GM19452 (cell line): ENCODE measurements around the gene PRRT1.

Experiments
- ATAC-seq: cut with Tn5 transposase; IDR thresholded peaks from one replicate; pipeline ENCODE4 v1.9.1; 2021; ENCODE audit not compliant: unreplicated experiment

PRRT1 gene

DNA sequence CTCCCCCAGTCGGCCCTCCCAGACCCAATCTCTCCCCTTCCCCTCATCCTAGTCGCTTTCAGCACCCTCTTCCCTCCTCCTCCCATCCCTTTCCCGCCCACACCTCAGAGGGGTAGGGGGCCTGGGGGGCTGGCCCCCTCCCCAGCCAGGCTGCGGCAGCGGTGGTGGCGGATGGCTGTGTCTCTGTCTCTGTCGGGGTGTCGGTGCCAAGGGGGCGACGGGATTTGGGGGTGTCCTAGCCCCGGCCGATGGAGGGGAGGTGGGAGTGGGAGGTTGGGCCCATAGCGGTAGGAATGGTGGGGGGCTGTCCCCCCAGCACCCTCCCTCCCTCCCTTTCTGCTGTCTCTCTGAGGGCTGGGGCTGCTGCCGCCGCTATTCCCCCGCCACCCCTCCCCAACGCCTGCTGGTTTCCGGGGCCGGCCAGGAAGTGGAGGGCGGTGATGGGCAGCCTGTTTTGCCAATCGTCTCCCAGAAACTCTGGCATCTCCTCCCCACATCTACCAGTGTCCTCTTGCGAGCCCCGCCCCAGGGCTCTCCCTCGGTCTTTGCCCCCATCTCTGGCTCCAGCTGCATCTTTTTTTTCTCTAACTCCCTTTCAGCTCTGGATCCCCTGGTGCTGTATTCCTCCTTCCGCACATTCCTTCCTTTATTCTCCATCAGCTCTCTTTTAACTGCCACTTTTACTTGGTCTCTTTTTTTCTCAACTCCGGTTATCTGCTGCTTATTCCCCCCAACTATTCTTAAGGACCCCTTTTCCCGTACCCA is 24.2 kb upstream of the PRRT1 start, which contains the start of gene AGPAT1:
AGPAT1 (minus strand) TSS at position 374 of the 765 bp plus-strand sequence. CDS start 4,588 bp downstream, outside the sequence.
- ATAC-seq = peak; percentile 52

- no peak for ATAC-seq
These were observed 23.6 kb upstream of the PRRT1 start for GRCh38 chr6:32175322-32175710.

GRCh38 chr6:32174416-32174815 is 22.7 kb upstream of the PRRT1 start:
- no peak for ATAC-seq

- ATAC-seq = no peak
These were observed 21.4 kb upstream of the PRRT1 start for GRCh38 chr6:32173051-32173727.

- no peak for ATAC-seq
These were observed 19.5 kb upstream of the PRRT1 start for GRCh38 chr6:32171234-32171633.

DNA sequence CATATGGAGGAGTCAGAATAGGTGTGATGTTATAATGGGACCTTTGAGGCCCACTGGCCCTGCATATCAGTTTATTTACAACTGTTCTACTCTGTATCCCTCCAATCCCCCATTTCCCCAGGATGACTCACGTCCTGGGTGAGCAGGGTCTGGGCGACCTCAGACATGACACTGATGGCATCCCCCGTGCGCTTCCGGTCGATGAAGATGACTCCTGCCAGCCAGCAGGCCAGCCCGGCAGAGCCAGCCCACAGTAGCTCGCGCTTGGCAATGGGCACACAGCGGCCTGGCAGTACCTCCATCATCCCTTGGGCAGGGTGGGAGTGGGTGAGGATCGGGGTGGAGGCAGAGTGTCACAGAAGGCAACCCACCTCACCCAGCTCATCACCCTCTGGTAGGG is 18.6 kb upstream of the PRRT1 start:
- no peak for ATAC-seq

- ATAC-seq = no peak
These were observed 17.3 kb upstream of the PRRT1 start for GRCh38 chr6:32168807-32169591.

DNA sequence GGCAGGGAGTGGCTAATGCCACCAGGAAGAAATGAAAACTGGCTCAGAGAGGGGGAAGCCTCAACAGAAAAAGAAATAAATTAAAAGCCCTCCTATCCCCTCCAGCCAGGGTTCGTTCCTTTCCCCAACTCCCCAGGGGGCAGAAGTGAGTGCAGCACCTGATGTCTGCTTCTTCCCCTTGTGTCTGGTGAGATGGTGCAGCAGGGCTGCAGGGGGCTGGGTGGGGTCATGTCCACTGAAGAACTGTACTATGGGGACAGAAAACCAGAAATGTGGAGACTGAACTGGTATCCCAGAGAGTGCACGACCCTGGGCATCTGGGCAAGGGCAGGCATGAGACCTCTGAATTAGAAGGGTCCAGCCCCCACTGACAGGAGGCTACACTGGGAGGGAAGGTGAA is 16.6 kb upstream of the PRRT1 start:
- no peak for ATAC-seq

DNA sequence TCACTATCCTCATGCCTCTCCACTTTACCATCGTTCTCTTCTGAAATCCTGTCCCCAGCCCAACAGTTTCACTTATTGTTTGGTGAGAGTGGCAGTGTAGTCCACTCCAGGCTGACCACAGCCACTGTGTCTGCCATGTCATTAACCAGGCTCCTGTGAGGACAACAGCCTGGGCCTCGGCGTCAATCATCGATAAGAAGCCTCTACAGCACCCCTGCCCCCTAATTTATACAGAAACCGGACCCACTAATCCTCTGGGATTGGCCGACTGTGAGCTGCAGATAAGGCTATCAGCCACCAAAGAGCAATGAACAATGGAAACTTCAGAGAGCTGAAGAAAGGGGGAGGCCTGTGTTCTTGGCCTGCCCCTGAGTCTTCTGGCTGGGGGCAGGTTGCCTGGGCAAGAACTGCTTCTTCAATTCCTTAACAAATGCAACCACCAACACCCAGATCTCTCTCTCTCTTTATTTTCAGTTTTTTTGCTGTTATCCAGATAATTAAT is 16.1 kb upstream of the PRRT1 start:
- no peak for ATAC-seq

GRCh38 chr6:32167154-32167760 is 15.5 kb upstream of the PRRT1 start:
- ATAC-seq = no peak

DNA sequence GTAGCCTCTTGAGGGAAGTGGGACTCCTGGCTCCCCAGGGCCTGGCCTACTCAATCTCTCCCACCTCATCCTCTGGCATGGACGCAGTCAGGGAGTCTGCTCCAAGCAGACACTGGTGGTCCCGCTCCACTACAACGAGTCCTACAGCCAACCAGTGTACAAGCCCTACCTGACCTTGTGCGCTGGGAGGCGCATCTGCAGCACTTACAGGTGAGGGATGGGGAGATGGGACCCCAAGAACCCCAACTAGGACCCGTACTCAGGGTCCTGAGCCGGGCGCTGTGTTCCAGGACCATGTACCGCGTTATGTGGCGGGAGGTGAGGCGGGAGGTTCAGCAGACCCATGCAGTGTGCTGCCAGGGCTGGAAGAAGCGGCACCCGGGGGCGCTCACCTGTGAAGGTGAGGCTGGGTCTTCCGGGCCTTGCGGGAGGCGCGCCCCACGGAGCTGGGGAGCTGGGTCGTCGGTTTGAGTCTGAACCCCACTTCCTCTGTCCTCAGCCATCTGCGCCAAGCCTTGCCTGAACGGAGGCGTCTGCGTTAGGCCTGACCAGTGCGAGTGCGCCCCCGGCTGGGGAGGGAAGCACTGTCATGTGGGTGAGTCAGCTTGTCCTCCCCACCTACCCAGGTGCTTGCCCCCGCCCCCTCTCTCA is 14.8 kb upstream of the PRRT1 start:
- no peak for ATAC-seq

DNA sequence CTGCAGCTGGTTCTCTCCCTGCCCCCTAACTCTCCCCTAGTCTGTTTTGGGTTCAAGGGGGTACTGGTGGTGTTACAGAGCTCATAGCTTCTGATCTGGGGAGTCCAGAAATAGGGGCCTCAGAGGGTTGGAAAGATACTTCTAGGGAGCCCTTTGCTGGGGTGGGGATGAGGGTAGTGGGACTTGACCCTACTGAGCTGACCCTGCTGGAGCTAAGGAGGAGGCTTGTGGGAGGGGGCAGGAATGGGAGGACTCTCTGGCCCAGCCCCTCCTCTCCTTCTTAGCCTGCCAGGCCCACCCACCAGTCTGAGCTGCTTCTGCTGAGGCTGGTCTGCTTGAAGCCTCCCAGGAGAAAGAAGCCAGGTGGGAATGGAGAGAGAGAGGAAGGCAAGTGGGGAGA is 12.6 kb upstream of the PRRT1 start, which contains the start of gene EGFL8:
EGFL8 (plus strand) TSS at position 301 of the 400 bp plus-strand sequence. CDS start 1,571 bp downstream, outside the sequence.
- ATAC-seq = no peak

- ATAC-seq = no peak
These were observed 12.0 kb upstream of the PRRT1 start for GRCh38 chr6:32163559-32164258.

DNA sequence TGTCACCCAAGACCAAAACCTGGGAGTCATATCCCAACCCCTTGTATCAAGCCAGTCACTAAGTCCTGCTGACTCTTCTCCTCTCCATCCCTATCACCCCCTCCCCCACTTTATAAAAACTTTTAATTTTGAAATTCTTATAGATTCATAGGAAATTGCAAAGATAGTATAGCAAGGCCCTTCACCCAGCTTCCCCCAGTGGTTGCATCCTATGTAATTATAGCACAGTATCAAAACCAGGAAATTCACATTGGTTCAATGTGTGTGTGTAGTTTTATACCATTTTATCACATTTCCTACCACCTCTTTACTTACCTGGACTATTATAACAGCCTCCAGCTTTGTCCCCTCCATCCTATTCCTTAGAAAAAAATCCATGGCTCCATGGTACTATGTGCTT is 6.3 kb upstream of the PRRT1 start:
- ATAC-seq = no peak

GRCh38 chr6:32156891-32157290 is 5.2 kb upstream of the PRRT1 start:
- ATAC-seq = no peak

GRCh38 chr6:32154514-32155161 is 2.9 kb upstream of the PRRT1 start:
- no peak for ATAC-seq

- ATAC-seq = no peak
These were observed 2.1 kb upstream of the PRRT1 start, which contains the start of gene PPT2 for GRCh38 chr6:32153564-32154513. Gene PPT2 (plus strand): TSS chr6:32154141. CDS start chr6:32154595, 454 bp downstream.
